GM23338 (cell line): Measurements from ENCODE around the gene ULK4. TPM values are rescaled to one million over a fixed set of nuclear protein-coding genes. Genes with fewer than 3 reads are reported as not detected.

Experiments used
- ATAC-seq: fragments of 200-7000 bp; cut with Tn5 transposase; 3 replicates; pipeline ENCODE4 v1.9.1; 2020
- DNase-seq: peaks from one replicate; pipeline ENCODE4 v3.0.0-alpha.2; 2015; ENCODE audit warnings: low spot score
- H2AFZ ChIP-seq: fragments of 200-600 bp; sonication (generic); 2 replicates; pipeline ENCODE4 v1.8.0; 2016; ENCODE audit warnings: antibody characterized with exemption, mild to moderate bottlenecking, moderate library complexity
- H3F3A ChIP-seq: fragments of 200-600 bp; sonication (generic); replicated peaks from 2 replicates; pipeline ENCODE4 v1.8.0; 2017; ENCODE audit warnings: antibody characterized with exemption, mixed run types, low read depth
- H3K27ac ChIP-seq: fragments of 200-600 bp; sonication (generic); 2 replicates; pipeline ENCODE4 v1.6.1; 2016; ENCODE audit warnings: low read depth
- H3K27me3 ChIP-seq: fragments of 200-600 bp; sonication (generic); 2 replicates; pipeline ENCODE4 v1.8.0; 2016; ENCODE audit warnings: mild to moderate bottlenecking, mixed run types, moderate library complexity; ENCODE audit not compliant: insufficient read depth
- H3K36me3 ChIP-seq: fragments of 200-600 bp; sonication (generic); 2 replicates; pipeline ENCODE4 v1.8.0; 2016; ENCODE audit warnings: mild to moderate bottlenecking; ENCODE audit not compliant: insufficient read depth
- H3K4me1 ChIP-seq: fragments of 200-600 bp; sonication (generic); 2 replicates; pipeline ENCODE4 v1.8.0; 2016; ENCODE audit warnings: mild to moderate bottlenecking, moderate library complexity; ENCODE audit not compliant: insufficient read depth
- H3K4me2 ChIP-seq: fragments of 200-600 bp; sonication (generic); 2 replicates; pipeline ENCODE4 v1.7.1; 2017; ENCODE audit warnings: mixed run types
- H3K4me3 ChIP-seq: fragments of 200-600 bp; sonication (generic); 2 replicates; pipeline ENCODE4 v1.6.1; 2016; ENCODE audit warnings: mixed run types
- H3K79me2 ChIP-seq: fragments of 200-600 bp; sonication (generic); replicated peaks from 2 replicates; pipeline ENCODE4 v1.8.0; 2017; ENCODE audit warnings: mild to moderate bottlenecking; ENCODE audit not compliant: insufficient read depth
- H3K9me2 ChIP-seq: fragments of 200-600 bp; sonication (generic); 2 replicates; pipeline ENCODE4 v1.8.0; 2017; ENCODE audit not compliant: insufficient read depth
- H4K20me1 ChIP-seq: fragments of 200-600 bp; sonication (generic); replicated peaks from 2 replicates; pipeline ENCODE4 v1.8.0; 2017; ENCODE audit warnings: mild to moderate bottlenecking; ENCODE audit not compliant: insufficient read depth
- H3K27ac Mint-ChIP-seq: 2 replicates; pipeline ENCODE4 v1.8.0; 2020; ENCODE audit warnings: inconsistent platforms, mild to moderate bottlenecking, moderate library complexity, mixed read lengths
- H3K27me3 Mint-ChIP-seq: 3 replicates; pipeline ENCODE4 v1.8.0; 2022; ENCODE audit warnings: low read depth, mild to moderate bottlenecking, moderate library complexity, mixed read lengths, inconsistent platforms; ENCODE audit not compliant: insufficient read depth, poor library complexity
- H3K36me3 Mint-ChIP-seq: 3 replicates; pipeline ENCODE4 v1.8.0; 2021; ENCODE audit warnings: low read depth, mild to moderate bottlenecking, inconsistent platforms, moderate library complexity, mixed read lengths
- H3K4me1 Mint-ChIP-seq: 3 replicates; pipeline ENCODE4 v1.8.0; 2020; ENCODE audit warnings: mild to moderate bottlenecking, inconsistent platforms, mixed read lengths
- H3K4me3 Mint-ChIP-seq: 3 replicates; pipeline ENCODE4 v1.8.0; 2021; ENCODE audit warnings: moderate library complexity, mild to moderate bottlenecking, inconsistent platforms, mixed read lengths
- H3K9me3 Mint-ChIP-seq: 3 replicates; pipeline ENCODE4 v1.8.0; 2020; ENCODE audit warnings: moderate library complexity, mild to moderate bottlenecking, inconsistent platforms, mixed read lengths
- CREB1 ChIP-seq: fragments of 250-450 bp; sonication (Bioruptor Pico); IDR thresholded peaks from 2 replicates; pipeline ENCODE4 v1.5.0; 2020; ENCODE audit warnings: low read depth, mild to moderate bottlenecking, moderate library complexity
- CTCF ChIP-seq, 2 experiments: fragments of 200-600 bp in 1 of 2; sonication (generic) in 1 of 2; conservative IDR thresholded peaks; 2 replicates each; pipeline versions ENCODE4 v1.5.1 to v1.6.1; 2016 to 2017; ENCODE audit warnings: antibody characterized with exemption in 2 of 2, low read depth in 2 of 2, mild to moderate bottlenecking in 2 of 2, moderate library complexity in 1 of 2
- ETS1 ChIP-seq: IDR thresholded peaks from 2 replicates; pipeline ENCODE4 v1.6.1; 2016; ENCODE audit warnings: antibody characterized with exemption
- EZH2 ChIP-seq: fragments of 200-600 bp; sonication (generic); IDR thresholded peaks from one replicate; pipeline ENCODE4 v1.8.0; 2017; ENCODE audit warnings: antibody characterized with exemption, mild to moderate bottlenecking, low read depth; ENCODE audit not compliant: unreplicated experiment
- EZH2phosphoT487 ChIP-seq: fragments of 200-600 bp; sonication (generic); IDR thresholded peaks from one replicate; pipeline ENCODE4 v1.8.1; 2018; ENCODE audit warnings: antibody characterized with exemption; ENCODE audit not compliant: unreplicated experiment
- JUNB ChIP-seq: IDR thresholded peaks from one replicate; pipeline ENCODE4 v1.6.1; 2016; ENCODE audit warnings: antibody characterized with exemption; ENCODE audit not compliant: unreplicated experiment
- NANOG ChIP-seq: IDR thresholded peaks from 2 replicates; pipeline ENCODE4 v1.6.1; 2016; ENCODE audit warnings: antibody characterized with exemption, borderline replicate concordance
- POLR2AphosphoS5 ChIP-seq: IDR thresholded peaks from 2 replicates; pipeline ENCODE4 v1.6.1; 2016; ENCODE audit warnings: antibody characterized with exemption, low read depth
- REST ChIP-seq: IDR thresholded peaks from one replicate; pipeline ENCODE4 v1.6.1; 2018; ENCODE audit warnings: antibody characterized with exemption; ENCODE audit not compliant: unreplicated experiment
- STAT1 ChIP-seq: IDR thresholded peaks from one replicate; pipeline ENCODE4 v1.6.1; 2016; ENCODE audit warnings: antibody characterized with exemption; ENCODE audit not compliant: unreplicated experiment
- ZNF114 ChIP-seq: fragments of 250-450 bp; sonication (Bioruptor Pico); IDR thresholded peaks from 2 replicates; pipeline ENCODE4 v1.5.0; 2020; ENCODE audit warnings: mild to moderate bottlenecking, moderate library complexity
- ZNF331 ChIP-seq: fragments of 250-450 bp; sonication (Bioruptor Pico); IDR thresholded peaks from 2 replicates; pipeline ENCODE4 v1.5.0; 2020; ENCODE audit warnings: low read depth, mild to moderate bottlenecking, moderate library complexity
- ZNF462 ChIP-seq: fragments of 250-450 bp; sonication (Bioruptor Pico); IDR thresholded peaks from 2 replicates; pipeline ENCODE4 v1.5.0; 2020; ENCODE audit warnings: mild to moderate bottlenecking, moderate library complexity
- polyA plus RNA-seq: library from polyadenylated mRNA; unstranded; fragments of >200 nt; fragmentation: Nextera tagmentation; extraction: Ambion mirVana; gene quantifications from 2 replicates; pipeline ENCODE4 v1.2.1, GENCODE V29; 2016
- total RNA-seq: library from RNA; depleted of rRNA; stranded (reverse); fragments of >200 nt; shearing (Covaris generic); gene quantifications from 2 replicates; pipeline ENCODE4 v1.2.3, GENCODE V29; 2014

Gene ULK4
- total and polyA plus RNA-seq, 2 experiments from 2014 or later: 20.8 to 41.4 TPM

- Histone ChIP-seq H3K27ac (no peak overlapping the region), H3K4me2 (no peak overlapping the region), H4K20me1 (no peaks in the 10 kb centered on the region), H3K4me1 (no peaks in the 10 kb centered on the region), H3K4me3 (no peak overlapping the region), H3K79me2 (no peaks in the 10 kb centered on the region), H3F3A (no peaks in the 10 kb centered on the region), H3K27me3 (no peaks in the 10 kb centered on the region), H3K9me2 (no peaks in the 10 kb centered on the region), H2AFZ (no peak overlapping the region), H3K36me3 (no peaks in the 10 kb centered on the region)
- H3K4me1 Mint-ChIP-seq: no peaks in the 10 kb centered on the region
- H3K4me3 Mint-ChIP-seq: no peak overlapping the region
- no peak for DNase-seq
- no peaks in the 10 kb centered on the region for H3K36me3 Mint-ChIP-seq
- TF ChIP-seq STAT1 (no peak), POLR2AphosphoS5 (no peak), JUNB (no peak), CREB1 (CRISPR knock-in tag) (no peak), CTCF (conservative IDR thresholded peaks at IDR 0.05; ENCODE audit: low read depth in 2 of 2) (no peak), EZH2 (no peak), ZNF114 (no peak), ZNF331 (no peak), ZNF462 (CRISPR knock-in tag) (no peak), REST (no peak), NANOG (no peak), ETS1 (no peak), EZH2phosphoT487 (no peak)
- H3K9me3 Mint-ChIP-seq: no peaks in the 10 kb centered on the region
- H3K27me3 Mint-ChIP-seq: no peaks in the 10 kb centered on the region
- ATAC-seq: no peak
- H3K27ac Mint-ChIP-seq: no peak overlapping the region
Measured at GRCh38 chr3:41611008-41611407, 350.9 kb downstream of the ULK4 start.
